HG03108 (cell line): ENCODE data around the gene TMEM100.
"Not testable (repeated sequence)": the region's sequence is repeated elsewhere in the genome, so short reads cannot be mapped to it uniquely, and the experiment has no call there.

Experiments used
- ATAC-seq: cut with Tn5 transposase; IDR thresholded peaks from one replicate; pipeline ENCODE4 v1.9.1; 2021; ENCODE audit warnings: moderate library complexity; ENCODE audit not compliant: unreplicated experiment

TMEM100 gene

GRCh38 chr17:55690105-55690508 is 32.6 kb downstream of the TMEM100 start:
- ATAC-seq: no peak

- ATAC-seq: no peak
These were observed 33.0 kb downstream of the TMEM100 start for GRCh38 chr17:55689672-55690071.

DNA sequence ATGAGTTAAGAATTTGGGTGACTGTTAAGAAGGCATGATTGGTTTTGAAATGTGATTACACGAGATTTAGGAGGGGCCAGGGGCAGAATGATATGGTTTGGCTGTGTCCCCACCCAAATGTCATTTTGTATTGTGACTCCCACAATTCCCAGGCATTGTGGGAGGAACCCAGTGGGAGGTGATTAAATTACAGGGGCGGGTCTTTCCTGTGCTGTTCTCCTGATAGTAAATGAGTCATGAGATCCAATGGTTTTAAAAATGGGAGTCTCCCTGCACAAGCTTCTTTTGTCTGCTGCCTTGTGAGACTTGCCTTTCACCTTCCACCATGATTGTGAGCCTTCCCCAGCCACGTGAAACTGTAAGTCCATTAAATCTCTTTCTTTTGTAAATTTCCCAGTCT is 34.6 kb downstream of the TMEM100 start:
- ATAC-seq: no peak

GRCh38 chr17:55687037-55687436 is 35.6 kb downstream of the TMEM100 start:
- ATAC-seq: no peak

DNA sequence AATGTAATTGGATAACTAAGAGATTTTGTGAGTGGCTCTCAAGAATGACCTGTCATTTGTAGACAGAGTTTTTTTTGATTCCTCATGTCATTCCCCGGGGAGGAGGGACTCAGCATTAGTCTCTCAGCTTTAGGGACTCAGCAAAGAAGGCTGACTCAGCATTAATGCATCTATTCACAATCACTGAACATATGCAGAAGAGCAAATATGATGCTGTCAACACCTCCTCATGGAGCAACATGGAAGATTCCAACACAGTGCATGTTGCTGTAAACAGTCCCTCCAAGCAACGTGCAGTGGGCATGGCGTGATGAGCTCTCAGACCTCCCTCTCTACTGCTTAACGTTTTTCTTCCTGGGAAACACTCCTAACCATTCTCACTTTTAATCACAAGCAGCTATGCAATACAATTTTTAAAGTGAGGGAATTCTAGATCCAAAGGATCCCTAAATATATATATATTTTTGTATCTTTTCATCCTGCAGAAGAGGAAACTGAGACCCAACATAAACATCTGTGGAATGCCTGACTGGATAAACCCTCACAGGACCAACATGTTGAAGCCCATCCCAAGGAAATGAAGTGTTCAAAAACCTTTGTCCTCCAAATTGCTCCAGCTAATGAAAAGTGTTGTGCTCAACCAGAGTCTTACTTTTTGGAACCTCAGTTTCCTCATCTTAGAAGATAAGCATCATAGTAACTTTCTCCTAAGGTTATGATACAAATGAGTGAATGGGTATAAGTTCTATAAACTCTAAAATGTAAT is 38.9 kb downstream of the TMEM100 start:
- ATAC-seq: no peak

DNA sequence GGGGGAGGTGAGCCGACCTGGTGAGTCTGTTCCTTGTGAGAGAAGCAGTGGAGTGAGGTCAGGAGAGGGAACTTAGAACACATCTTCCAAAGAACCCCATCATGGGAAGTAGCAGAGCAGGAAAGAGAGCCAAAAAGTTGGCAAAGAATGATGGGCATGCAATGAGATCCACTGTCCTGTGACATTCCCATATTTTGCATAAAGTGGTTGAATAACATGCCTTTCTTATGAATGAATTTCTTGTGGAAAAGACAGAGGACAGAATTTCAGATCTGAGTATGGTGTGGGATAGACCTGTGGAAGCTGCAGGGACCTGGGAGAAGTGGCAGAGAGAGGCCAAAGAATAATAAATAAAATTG is 41.3 kb downstream of the TMEM100 start:
- no peak for ATAC-seq

GRCh38 chr17:55680686-55681341 is 41.9 kb downstream of the TMEM100 start:
- no peak for ATAC-seq

DNA sequence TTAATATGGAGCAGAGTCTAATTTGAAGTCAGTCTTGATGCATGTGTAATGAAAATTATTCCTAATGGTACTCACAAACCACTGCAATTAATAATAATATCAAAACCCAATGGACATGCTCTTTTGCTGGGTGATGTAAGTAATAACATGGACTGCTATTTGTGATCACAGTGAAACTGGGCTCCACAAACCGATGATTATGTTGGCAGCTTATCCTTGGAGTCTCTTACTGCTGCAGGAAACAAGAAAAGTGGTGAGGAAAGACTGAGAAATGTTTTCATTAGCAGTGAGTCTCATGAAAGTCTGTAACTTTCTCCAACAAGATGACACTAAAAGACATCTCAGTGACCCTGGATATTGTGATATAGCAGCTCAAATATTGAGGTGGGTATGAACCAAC is 45.2 kb downstream of the TMEM100 start:
- no peak for ATAC-seq

- no peak for ATAC-seq
These were observed 46.4 kb downstream of the TMEM100 start for GRCh38 chr17:55676274-55676673.

GRCh38 chr17:55673743-55674506 is 48.7 kb downstream of the TMEM100 start:
- no peak for ATAC-seq

- ATAC-seq: no peak
These were observed 49.8 kb downstream of the TMEM100 start for GRCh38 chr17:55672585-55673501.

DNA sequence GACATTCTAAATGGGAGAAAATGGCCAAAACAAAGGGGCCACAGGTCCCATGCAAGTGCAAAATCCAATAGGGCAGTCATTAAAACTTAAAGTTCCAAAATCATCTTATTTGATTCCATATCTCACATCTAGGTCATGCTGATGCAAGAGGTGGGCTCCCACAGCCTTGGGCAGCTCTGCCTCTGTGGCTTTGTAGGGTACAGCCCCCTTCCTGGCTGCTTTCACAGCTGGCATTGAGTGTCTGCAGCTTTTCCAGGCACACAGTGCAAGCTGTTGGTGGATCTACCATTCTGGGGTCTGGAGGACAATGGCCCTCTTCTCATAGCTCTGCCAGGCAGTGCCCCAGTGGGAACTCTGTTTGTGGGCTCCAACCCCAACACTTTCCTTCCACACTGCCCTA is 50.7 kb downstream of the TMEM100 start:
- not testable (repeated sequence) for ATAC-seq
